IMR-90 (cell line): ENCODE data around the gene TMEM259.

Experiments used
- CEBPB ChIP-seq: IDR thresholded peaks from 2 replicates; pipeline ENCODE4 v1.6.1; 2012; ENCODE audit warnings: low read depth, low read length, improper control_type of control experiment
- MAFK ChIP-seq: IDR thresholded peaks from 2 replicates; pipeline ENCODE4 v1.6.1; 2012; ENCODE audit warnings: low read depth, low read length, improper control_type of control experiment
- MXI1 ChIP-seq: IDR thresholded peaks from 2 replicates; pipeline ENCODE4 v1.6.1; 2012; ENCODE audit warnings: low read depth, mild to moderate bottlenecking, low read length, moderate library complexity, borderline replicate concordance
- NFE2L2 ChIP-seq: fragments of 150-350 bp; IDR thresholded peaks from 2 replicates; pipeline ENCODE4 v1.6.1; 2016; ENCODE audit warnings: low read depth, mild to moderate bottlenecking, low read length
- POLR2A ChIP-seq: IDR thresholded peaks from 2 replicates; pipeline ENCODE4 v1.6.1; 2012; ENCODE audit warnings: mild to moderate bottlenecking, low read depth, low read length
- SMC3 ChIP-seq: fragments of 150-350 bp; IDR thresholded peaks from 2 replicates; pipeline ENCODE4 v1.6.1; 2016; ENCODE audit warnings: low read depth, mild to moderate bottlenecking, antibody characterized with exemption, low read length, moderate library complexity
- TF ChIP-seq, protein P1 (sequence below): conservative IDR thresholded peaks from 2 replicates; pipeline ENCODE4 v1.5.1; 2012; ENCODE audit warnings: mild to moderate bottlenecking, low read depth, low read length, improper control_type of control experiment
- TF ChIP-seq, protein P2 (sequence below): fragments of 150-350 bp; IDR thresholded peaks from 2 replicates; pipeline ENCODE4 v1.6.1; 2016; ENCODE audit warnings: low read depth, mild to moderate bottlenecking, low read length, moderate library complexity, borderline replicate concordance
- TF ChIP-seq, protein P3 (sequence below): fragments of 150-350 bp; IDR thresholded peaks from 2 replicates; pipeline ENCODE4 v1.6.1; 2017; ENCODE audit warnings: mild to moderate bottlenecking, antibody characterized with exemption, low read length, low read depth

DNA sequence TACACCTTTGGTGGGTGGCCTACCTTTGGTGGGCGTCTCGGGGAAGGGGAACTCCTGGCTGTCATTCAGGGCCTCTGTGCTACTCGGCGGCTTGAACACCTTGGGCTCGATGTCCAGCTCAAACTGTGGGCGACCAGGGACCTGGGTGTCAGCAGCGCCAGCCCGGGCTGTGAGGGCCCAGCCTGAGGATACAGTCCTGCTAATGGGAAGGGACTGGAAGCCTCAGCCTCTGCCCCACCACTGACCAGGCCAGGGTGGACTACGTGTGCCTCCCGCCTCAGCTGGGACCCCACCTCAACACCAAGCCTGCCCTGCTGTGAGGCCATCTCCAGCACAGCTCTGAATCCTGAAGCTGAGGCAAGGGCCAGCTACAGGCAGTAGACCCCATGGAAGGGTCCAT is 7.7 kb downstream of the TMEM259 start:
- TF ChIP-seq, protein P1, sequence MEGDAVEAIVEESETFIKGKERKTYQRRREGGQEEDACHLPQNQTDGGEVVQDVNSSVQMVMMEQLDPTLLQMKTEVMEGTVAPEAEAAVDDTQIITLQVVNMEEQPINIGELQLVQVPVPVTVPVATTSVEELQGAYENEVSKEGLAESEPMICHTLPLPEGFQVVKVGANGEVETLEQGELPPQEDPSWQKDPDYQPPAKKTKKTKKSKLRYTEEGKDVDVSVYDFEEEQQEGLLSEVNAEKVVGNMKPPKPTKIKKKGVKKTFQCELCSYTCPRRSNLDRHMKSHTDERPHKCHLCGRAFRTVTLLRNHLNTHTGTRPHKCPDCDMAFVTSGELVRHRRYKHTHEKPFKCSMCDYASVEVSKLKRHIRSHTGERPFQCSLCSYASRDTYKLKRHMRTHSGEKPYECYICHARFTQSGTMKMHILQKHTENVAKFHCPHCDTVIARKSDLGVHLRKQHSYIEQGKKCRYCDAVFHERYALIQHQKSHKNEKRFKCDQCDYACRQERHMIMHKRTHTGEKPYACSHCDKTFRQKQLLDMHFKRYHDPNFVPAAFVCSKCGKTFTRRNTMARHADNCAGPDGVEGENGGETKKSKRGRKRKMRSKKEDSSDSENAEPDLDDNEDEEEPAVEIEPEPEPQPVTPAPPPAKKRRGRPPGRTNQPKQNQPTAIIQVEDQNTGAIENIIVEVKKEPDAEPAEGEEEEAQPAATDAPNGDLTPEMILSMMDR, result no peak
- TF ChIP-seq, protein P2, sequence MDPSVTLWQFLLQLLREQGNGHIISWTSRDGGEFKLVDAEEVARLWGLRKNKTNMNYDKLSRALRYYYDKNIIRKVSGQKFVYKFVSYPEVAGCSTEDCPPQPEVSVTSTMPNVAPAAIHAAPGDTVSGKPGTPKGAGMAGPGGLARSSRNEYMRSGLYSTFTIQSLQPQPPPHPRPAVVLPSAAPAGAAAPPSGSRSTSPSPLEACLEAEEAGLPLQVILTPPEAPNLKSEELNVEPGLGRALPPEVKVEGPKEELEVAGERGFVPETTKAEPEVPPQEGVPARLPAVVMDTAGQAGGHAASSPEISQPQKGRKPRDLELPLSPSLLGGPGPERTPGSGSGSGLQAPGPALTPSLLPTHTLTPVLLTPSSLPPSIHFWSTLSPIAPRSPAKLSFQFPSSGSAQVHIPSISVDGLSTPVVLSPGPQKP, result no peak
- TF ChIP-seq SMC3, result no peak
- no peak for TF ChIP-seq POLR2A
- TF ChIP-seq MXI1, result no peak
- TF ChIP-seq CEBPB, result no peak
- TF ChIP-seq, protein P3, sequence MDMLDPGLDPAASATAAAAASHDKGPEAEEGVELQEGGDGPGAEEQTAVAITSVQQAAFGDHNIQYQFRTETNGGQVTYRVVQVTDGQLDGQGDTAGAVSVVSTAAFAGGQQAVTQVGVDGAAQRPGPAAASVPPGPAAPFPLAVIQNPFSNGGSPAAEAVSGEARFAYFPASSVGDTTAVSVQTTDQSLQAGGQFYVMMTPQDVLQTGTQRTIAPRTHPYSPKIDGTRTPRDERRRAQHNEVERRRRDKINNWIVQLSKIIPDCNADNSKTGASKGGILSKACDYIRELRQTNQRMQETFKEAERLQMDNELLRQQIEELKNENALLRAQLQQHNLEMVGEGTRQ, result no peak
- no peak for TF ChIP-seq NFE2L2
- no peak for TF ChIP-seq MAFK
